ENCODE measurements around the gene DIS3L2.
"Not testable (repeated sequence)": the region's sequence is repeated elsewhere in the genome, so short reads cannot be mapped to it uniquely, and the experiment has no call there.

DIS3L2 gene

GRCh38 chr2:231928901-231929725, 32.4 kb upstream of the DIS3L2 start:
- no peak for DNase-seq

DNA sequence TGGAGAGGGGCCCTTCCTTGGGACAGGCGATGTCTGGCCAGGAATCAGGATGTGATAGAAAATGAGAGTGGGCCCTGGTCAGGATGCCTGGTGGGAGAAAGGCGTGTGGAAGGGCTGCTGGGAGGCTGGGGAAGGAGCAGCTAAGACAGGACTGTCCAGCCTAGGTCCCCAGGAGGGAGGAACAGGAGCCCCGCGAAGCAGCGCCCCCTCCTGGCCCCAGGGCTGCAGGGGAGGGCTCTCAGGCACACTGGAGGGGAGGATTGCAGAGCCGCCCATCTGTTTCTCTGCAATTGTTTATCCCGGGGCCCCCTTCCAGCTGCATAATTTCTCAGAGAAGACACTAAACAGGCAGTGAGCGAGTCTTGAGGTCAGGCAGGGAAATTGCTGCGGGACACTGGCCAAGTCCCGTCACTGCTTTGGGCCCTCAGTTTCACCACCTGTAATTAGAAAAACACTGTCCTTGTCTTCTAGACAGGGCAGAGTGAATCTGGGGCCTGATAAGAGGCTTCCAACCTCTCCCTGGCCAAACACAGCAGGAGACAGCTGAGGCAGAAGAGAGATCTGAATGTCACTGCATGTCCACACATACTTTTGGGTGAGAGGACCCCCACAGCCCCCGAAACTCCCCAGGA, 31.4 kb upstream of the DIS3L2 start:
- peak; percentile 30 for DNase-seq

DNA sequence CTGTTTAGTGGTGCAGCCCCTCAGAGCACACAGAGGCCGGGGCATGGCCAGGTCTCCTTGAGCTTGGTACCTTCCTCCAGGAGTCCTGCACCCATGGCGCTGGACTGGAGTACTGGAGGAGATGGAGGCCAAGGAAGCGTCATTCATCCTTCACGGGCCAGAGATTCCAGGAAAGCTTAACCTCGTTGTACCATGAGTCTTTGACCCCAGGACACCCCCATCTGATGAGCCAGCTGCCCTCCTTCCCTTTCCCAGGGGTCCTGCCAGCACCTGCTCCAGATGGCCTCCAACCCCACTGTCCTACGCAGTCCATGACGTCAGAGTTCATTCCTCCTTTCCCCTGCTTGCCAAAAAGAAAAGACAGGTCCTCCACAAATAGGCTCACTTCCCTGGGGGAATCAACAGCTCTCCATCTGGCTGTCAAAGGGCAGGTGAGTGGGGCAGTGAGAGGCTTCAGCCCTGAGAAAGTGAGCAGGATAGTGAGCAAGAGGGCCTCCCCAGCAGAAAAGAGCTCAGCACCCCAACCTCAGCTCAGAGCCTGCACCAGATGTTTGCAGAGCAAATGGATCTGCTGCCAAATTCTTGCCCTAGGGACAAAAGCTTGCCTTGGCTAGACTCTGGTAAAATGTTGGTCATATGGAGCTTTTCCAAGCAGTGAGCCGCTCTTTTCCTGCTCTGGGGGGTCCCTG, 30.8 kb upstream of the DIS3L2 start:
- DNase-seq, result no peak

GRCh38 chr2:231931481-231931915, 30.0 kb upstream of the DIS3L2 start:
- no peak for DNase-seq

GRCh38 chr2:231932711-231932970, 28.9 kb upstream of the DIS3L2 start:
- DNase-seq, result no peak

- DNase-seq, result no peak
Measured at GRCh38 chr2:231932985-231933915, 28.3 kb upstream of the DIS3L2 start.

- DNase-seq, result no peak
Measured at GRCh38 chr2:231933916-231934401, 27.6 kb upstream of the DIS3L2 start.

GRCh38 chr2:231934441-231935206, 26.9 kb upstream of the DIS3L2 start:
- DNase-seq, result no peak

DNA sequence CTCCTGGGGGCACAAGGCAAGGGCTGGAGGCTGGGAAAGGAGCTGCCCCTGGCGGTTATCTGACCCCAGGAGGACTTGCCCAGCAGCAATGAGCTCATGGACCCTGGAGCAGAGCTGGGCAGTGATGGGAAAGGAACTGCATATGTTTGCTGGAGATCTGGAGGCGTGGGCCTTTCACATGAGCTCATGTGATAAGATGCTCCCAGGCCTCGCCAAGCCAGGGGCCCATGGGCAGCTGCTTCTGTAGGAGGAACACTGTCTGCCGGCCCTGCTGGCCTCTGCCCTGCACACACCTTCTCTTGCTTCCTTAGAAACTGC, 26.3 kb upstream of the DIS3L2 start:
- no peak for DNase-seq

- DNase-seq, result no peak
Measured at GRCh38 chr2:231935815-231936214, 25.7 kb upstream of the DIS3L2 start.

- no peak for DNase-seq
Measured at GRCh38 chr2:231936491-231936890, 25.0 kb upstream of the DIS3L2 start.

DNA sequence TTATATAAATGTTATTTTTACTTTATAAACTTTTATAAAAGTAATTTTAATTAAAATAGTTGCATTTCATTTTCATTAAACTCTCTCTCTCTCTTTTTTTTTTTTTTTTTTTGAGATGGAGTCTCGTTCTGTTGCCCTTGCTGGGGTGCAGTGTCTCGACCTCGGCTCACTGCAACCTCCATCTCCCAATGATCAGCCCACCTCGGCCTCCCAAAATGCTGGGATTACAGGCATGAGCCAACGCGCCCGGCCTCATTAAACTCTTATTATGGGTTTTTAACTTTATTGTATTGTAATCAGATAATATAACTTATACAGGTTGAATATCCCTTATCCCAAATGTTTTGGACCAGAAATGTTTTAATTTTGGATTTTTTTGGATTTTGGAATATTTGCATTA, 24.5 kb upstream of the DIS3L2 start:
- DNase-seq, result no peak

DNA sequence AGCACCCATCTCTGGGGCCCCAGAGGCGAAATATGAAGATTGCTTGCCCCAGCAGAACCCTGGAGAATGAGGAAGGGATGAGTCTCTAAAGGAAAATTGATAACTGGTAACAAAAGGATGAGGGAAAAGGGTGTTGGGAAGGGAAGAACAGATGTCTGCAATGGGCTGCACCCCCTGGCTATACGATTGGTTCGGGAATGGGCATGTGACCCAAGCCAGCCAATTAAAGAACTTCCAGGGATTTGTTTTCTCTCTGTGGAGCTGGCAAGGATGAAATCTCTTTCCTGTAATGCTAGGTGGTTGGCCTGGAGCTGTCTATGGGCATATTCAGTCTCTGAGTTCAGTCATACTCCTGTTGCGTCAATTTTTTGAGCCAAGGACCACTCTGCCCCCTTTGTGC, 22.5 kb upstream of the DIS3L2 start:
- DNase-seq, result no peak

- no peak for DNase-seq
Measured at GRCh38 chr2:231940795-231941194, 20.7 kb upstream of the DIS3L2 start.

DNA sequence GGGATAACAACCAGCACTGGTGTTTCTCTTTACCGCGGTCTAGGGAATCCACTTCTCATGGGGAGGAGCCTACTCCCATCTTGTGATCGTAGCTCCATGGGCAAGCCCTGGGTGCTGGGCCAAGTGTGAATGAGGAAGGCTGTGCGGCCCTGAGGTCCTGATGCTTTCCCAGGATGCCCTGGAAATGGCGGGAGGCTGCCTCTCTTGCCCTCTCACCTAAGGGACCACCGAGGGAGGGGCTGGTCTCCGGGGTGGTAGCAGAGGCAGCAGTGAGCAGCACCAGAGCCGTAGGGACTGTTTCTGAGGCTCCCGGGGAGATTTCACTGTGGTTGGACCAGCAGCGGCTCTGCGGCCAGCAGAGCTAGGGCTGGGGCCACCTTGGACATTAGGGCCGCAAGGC, 19.8 kb upstream of the DIS3L2 start:
- no peak for DNase-seq

GRCh38 chr2:231942180-231942579, 19.3 kb upstream of the DIS3L2 start:
- no peak for DNase-seq

DNA sequence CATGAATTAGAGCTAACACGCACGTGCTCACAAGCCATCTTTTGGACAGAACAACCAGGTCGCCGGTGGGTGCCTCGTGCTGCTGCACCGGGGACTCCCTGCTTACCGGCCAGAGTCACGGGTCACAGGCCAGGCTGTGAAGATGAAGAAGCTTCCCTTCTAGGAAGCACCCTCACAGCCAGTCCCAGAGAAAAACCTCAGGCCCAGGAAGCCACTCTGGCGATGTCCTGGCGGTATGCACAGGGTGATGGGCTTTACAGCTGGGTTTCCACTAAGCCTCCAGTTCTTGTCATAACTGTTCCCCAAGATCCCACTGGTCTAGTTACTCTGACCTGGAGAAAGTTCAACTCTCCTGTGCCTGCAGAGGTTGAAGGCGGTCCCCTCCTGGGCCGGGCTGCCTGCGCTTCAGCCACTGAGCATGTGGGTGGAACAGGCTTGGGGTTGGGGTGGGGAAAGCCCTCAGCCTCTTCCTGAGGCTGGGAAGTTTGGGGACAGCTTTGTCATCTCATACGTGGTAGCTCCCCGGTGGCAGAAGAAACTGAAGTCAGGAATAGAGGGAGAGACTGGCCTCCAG, 15.2 kb upstream of the DIS3L2 start:
- DNase-seq, result no peak

DNA sequence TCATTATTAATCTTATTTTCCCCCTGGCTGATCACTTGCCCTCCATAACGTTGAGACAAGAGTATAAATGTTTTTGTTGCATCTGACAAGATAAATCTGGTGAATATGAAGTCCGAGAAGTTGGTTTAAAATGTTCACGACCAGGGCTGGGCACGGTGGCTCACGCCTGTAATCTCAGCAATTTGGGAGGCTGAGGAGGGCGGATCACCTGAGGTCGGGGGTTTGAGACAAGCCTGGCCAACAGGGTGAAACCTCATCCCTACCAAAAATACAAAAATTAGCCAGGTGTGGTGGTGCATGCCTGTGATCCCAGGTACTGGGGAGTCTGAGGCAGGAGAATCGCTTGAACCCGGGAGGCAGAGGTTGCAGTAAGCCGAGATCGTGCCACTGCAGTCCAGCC, 14.4 kb upstream of the DIS3L2 start:
- not testable (repeated sequence) for DNase-seq

- no peak for DNase-seq
Measured at GRCh38 chr2:231947694-231948093, 13.8 kb upstream of the DIS3L2 start.

- DNase-seq, result no peak
Measured at GRCh38 chr2:231951452-231952035, 10.0 kb upstream of the DIS3L2 start.

DNA sequence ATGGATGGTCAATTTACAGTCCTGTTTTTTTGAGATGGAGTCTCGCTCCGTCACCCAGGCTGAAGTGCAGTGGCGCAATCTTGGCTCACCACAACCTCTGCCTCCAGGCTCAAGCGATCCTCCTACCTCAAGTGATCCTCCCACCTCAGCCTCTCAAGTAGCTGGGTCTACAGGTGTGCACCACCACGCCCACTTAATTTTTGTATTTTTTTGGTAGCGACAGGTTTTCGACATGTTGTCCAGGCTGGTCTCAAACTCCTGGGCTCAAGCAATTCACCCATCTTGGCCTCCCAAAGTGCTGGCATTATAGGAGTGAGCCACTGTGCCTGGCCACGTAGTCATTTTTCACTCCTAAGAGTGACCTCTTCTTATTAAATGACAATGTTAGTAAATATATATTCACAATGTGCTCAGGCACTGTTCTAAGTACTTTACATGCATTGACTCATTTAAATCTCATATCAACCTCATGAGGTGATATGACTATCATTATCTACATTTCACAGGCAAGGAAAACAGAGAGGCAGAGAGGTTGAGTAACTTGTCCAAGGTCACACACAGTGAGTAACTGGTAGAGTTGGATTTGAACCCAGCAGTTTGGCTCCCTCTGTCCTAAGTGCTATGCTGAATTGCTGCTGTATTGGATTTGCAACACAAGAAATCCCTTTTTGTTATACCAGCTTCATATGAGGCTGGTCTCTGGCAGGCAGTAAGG, 5.6 kb upstream of the DIS3L2 start:
- no peak for DNase-seq
